Caco-2 (cell line): ENCODE results near the gene SPEM1. TPM values are rescaled to one million over a fixed set of nuclear protein-coding genes. Genes with fewer than 3 reads are reported as not detected.

Experiments
- BruUV-seq: library from RNA; stranded (reverse); fragments of 400-500 nt; replicated peaks from 2 replicates; lab custom pipeline; 2021; lab: Mats Ljungman, UMichigan
- CTCF ChIA-PET: fragments of 300-600 bp; sonication (Branson Sonifier 250); formaldehyde crosslinking; loops from one replicate; lab custom pipeline; 2022; ENCODE audit warnings: antibody characterized with exemption; lab: Charles Lee
- POLR2A ChIA-PET: fragments of 300-600 bp; sonication (Branson Sonifier 250); formaldehyde crosslinking; loops from one replicate; lab custom pipeline; 2022; ENCODE audit warnings: antibody characterized with exemption; lab: Charles Lee
- DNase-seq, 2 experiments: peaks; one replicate each; pipeline versions ENCODE4 v3.0.0 to v3.0.0-alpha.2; 2020 to 2022
- H3K27me3 ChIP-seq: replicated peaks from 2 replicates; pipeline ENCODE4 v1.6.0; 2011; ENCODE audit warnings: low read length; ENCODE audit not compliant: control insufficient read depth, insufficient read depth
- H3K36me3 ChIP-seq: 2 replicates; pipeline ENCODE4 v1.5.1; 2011; ENCODE audit warnings: low read length; ENCODE audit not compliant: control insufficient read depth, insufficient read depth
- H3K4me1 ChIP-seq: fragments of 250-450 bp; sonication (Bioruptor Pico); 2 replicates; pipeline ENCODE4 v1.5.1; 2020; ENCODE audit warnings: mild to moderate bottlenecking
- H3K4me3 ChIP-seq: 2 replicates; pipeline ENCODE4 v1.5.1; 2011; ENCODE audit warnings: low read depth, mild to moderate bottlenecking, control low read depth, low read length
- H3K9me3 ChIP-seq: fragments of 250-450 bp; sonication (Bioruptor Pico); 2 replicates; pipeline ENCODE4 v1.5.1; 2020; ENCODE audit warnings: mild to moderate bottlenecking, moderate library complexity
- H3K27ac Mint-ChIP-seq: one replicate; pipeline ENCODE4 v1.8.0; 2022; ENCODE audit warnings: mixed read lengths; ENCODE audit not compliant: unreplicated experiment
- H3K27me3 Mint-ChIP-seq: one replicate; pipeline ENCODE4 v1.8.0; 2022; ENCODE audit warnings: mixed read lengths; ENCODE audit not compliant: insufficient read depth, unreplicated experiment
- H3K36me3 Mint-ChIP-seq: one replicate; pipeline ENCODE4 v1.8.0; 2022; ENCODE audit warnings: mild to moderate bottlenecking, mixed read lengths; ENCODE audit not compliant: insufficient read depth, unreplicated experiment
- H3K4me1 Mint-ChIP-seq: one replicate; pipeline ENCODE4 v1.8.0; 2022; ENCODE audit warnings: low read depth, mixed read lengths; ENCODE audit not compliant: unreplicated experiment
- H3K4me3 Mint-ChIP-seq: one replicate; pipeline ENCODE4 v1.8.0; 2022; ENCODE audit warnings: mild to moderate bottlenecking, moderate library complexity, mixed read lengths; ENCODE audit not compliant: unreplicated experiment
- H3K9me3 Mint-ChIP-seq: one replicate; pipeline ENCODE4 v1.8.0; 2022; ENCODE audit warnings: mixed read lengths; ENCODE audit not compliant: unreplicated experiment
- CTCF ChIP-seq, 2 experiments: fragments of 200-600 bp in 1 of 2; IDR thresholded peaks; 1 replicate in 1 of 2; 2 replicates in 1 of 2; pipeline versions ENCODE4 v1.5.1 to v1.8.0; 2011 to 2022; ENCODE audit warnings: antibody characterized with exemption in 1 of 2, control low read depth in 1 of 2, inconsistent platforms in 1 of 2, low read depth in 1 of 2, low read length in 1 of 2, mild to moderate bottlenecking in 1 of 2, moderate library complexity in 1 of 2; ENCODE audit not compliant: insufficient read depth in 1 of 2, severe bottlenecking in 1 of 2, unreplicated experiment in 1 of 2
- intact Hi-C: fragments of 100-400 bp; cut with micrococcal nuclease; formaldehyde crosslinking; loops from one replicate; pipeline ENCODE4 v1.10.0; 2022; ENCODE audit not compliant: unreplicated experiment
- total RNA-seq: library from RNA; stranded (reverse); gene quantifications from 2 replicates; pipeline ENCODE4 v1.2.3, GENCODE V29; 2022

Gene SPEM1
- total RNA-seq, 1 experiment from 2014 or later = 0.52 TPM

DNA sequence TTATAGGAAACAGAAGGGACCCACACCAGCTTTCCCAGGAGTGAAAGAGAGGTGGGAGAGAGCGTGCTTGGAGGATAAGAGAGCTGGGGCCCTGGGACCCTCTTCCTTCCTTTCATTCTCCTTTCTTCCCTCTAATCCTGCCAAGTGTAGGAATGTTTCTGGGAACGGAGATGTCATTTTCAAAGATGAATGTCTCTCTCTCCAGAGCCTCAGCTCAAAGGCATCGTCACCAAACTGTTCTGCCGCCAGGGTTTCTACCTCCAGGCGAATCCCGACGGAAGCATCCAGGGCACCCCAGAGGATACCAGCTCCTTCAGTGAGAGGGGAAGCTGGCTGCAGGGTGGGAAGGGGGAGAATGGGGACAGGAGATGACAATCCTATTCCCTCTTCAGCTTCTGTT, 21.1 kb downstream of the SPEM1 start:
- Mint-ChIP-seq H3K4me1 (peaks cover 6% of the 10 kb centered on the region), H3K4me3 (no peak overlapping the region), H3K9me3 (no peaks in the 10 kb centered on the region), H3K27ac (no peak overlapping the region), H3K27me3 (no peaks in the 10 kb centered on the region), H3K36me3 (peaks cover 8% of the 10 kb centered on the region)
- H3K36me3 ChIP-seq = no peaks in the 10 kb centered on the region
- TF ChIP-seq CTCF (IDR thresholded peaks at IDR 0.05; ENCODE audit: insufficient read depth in 1 of 2, low read depth in 1 of 2, low read length in 1 of 2, severe bottlenecking in 1 of 2, unreplicated experiment in 1 of 2) = no peak
- intact Hi-C loops = no loop called here
- BruUV-seq = no TSS peak
- no peak overlapping the region for H3K4me3 ChIP-seq
- no peaks in the 10 kb centered on the region for H3K4me1 ChIP-seq
- CTCF ChIA-PET = no interaction called here
- H3K27me3 ChIP-seq = no peaks in the 10 kb centered on the region
- no peaks in the 10 kb centered on the region for H3K9me3 ChIP-seq
- DNase-seq = no peak
- POLR2A ChIA-PET = no interaction called here

- intact Hi-C loops = no loop called here
- ChIA-PET CTCF (no interaction called here), POLR2A (no interaction called here)
- H3K9me3 Mint-ChIP-seq = no peaks in the 10 kb centered on the region
- peaks cover 6% of the 10 kb centered on the region for H3K4me1 Mint-ChIP-seq
- Histone ChIP-seq H3K27me3 (no peaks in the 10 kb centered on the region), H3K4me3 (no peak overlapping the region), H3K4me1 (no peaks in the 10 kb centered on the region), H3K9me3 (no peaks in the 10 kb centered on the region), H3K36me3 (no peaks in the 10 kb centered on the region)
- H3K27me3 Mint-ChIP-seq = no peaks in the 10 kb centered on the region
- no peak overlapping the region for H3K27ac Mint-ChIP-seq
- no peak for DNase-seq
- H3K4me3 Mint-ChIP-seq = no peak overlapping the region
- H3K36me3 Mint-ChIP-seq = no peaks in the 10 kb centered on the region
- BruUV-seq = no TSS peak
- TF ChIP-seq CTCF (IDR thresholded peaks at IDR 0.05; ENCODE audit: insufficient read depth in 1 of 2, low read depth in 1 of 2, low read length in 1 of 2, severe bottlenecking in 1 of 2, unreplicated experiment in 1 of 2) = no peak
Observed at GRCh38 chr17:7442142-7442541, 22.0 kb downstream of the SPEM1 start.

DNA sequence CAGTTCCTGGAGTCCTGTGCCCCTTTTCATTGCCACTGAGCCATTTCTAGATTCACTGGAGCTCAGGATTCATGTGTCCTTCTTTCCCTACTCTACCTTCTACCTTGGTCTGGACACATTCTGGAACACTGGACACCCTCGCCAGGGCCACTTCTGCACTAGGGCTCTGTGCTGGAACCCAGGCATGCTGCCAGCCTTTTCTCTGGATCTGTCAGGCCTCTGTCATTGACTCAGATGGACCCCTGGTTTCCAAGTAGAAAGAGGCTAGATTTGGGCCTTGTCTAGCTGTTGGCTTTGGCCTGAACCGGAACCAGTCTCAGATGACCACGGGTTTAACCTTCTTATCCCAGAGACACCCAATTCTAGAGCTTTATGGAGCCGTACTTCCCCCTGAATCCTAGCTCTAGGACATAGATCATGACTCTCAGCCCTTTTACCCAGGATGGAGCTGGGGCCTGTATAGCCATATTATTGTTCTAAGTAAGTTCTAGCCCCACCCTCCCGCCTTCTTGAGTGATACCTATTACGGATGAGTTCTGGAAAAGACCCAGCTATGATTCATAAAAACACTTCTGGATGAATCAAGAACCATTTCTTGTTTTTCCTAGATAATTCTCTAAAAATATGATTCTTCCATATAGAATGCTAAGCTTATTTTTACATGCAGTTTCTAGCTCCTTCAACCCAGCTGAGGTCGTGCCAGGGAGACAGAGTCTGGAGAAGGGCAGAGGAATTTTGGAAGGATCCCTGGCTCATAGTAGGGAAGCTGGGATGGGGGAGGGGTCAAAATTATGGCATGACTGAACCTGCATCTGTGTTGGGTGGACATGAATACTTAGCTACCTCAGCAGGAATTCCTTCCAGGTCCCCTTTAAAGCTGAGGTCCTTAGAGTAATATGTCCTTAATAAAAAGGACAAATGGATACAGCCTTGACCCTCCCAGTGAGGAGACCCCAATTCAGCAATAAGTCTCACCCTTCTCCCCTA, 23.7 kb downstream of the SPEM1 start:
- Mint-ChIP-seq H3K36me3 (no peaks in the 10 kb centered on the region), H3K27ac (no peak overlapping the region)
- BruUV-seq = no TSS peak

More for the DNA sequence above, 23.7 kb downstream of the SPEM1 start:
- no peaks in the 10 kb centered on the region for H3K4me1 Mint-ChIP-seq
- TF ChIP-seq CTCF (IDR thresholded peaks at IDR 0.05; ENCODE audit: insufficient read depth in 1 of 2, low read depth in 1 of 2, low read length in 1 of 2, severe bottlenecking in 1 of 2, unreplicated experiment in 1 of 2) = no peak
- Histone ChIP-seq H3K4me1 (no peaks in the 10 kb centered on the region), H3K9me3 (no peaks in the 10 kb centered on the region), H3K27me3 (no peaks in the 10 kb centered on the region), H3K4me3 (no peak overlapping the region), H3K36me3 (no peaks in the 10 kb centered on the region)
- intact Hi-C loops = no loop called here
- ChIA-PET POLR2A (no interaction called here), CTCF (interaction anchor here (0.8 kb wide), 1 partner anchor 23 kb away, joined by 3 read pairs; no protein-coding TSS in a partner anchor)
- no peak overlapping the region for H3K4me3 Mint-ChIP-seq
- peaks cover 3% of the 10 kb centered on the region for H3K27me3 Mint-ChIP-seq
- H3K9me3 Mint-ChIP-seq = no peaks in the 10 kb centered on the region
- DNase-seq = no peak
